Globus pallidus (tissue), 1 donor: Measurements from ENCODE around the gene FAM3C.
"Not testable (repeated sequence)": the region's sequence is repeated elsewhere in the genome, so short reads cannot be mapped to it uniquely, and the experiment has no call there.

Experiments used
- DNase-seq: peaks from one replicate; pipeline ENCODE4 v3.0.0-alpha.2; 2015; ENCODE audit warnings: low spot score

FAM3C gene

GRCh38 chr7:121395961-121396757, at the start of gene FAM3C:
Gene FAM3C (minus strand): TSS chr7:121396308. CDS start chr7:121382969, 13,339 bp downstream.
- DNase-seq, result peak; percentile 91

GRCh38 chr7:121442845-121443244, 46.7 kb upstream of the FAM3C start:
- no peak for DNase-seq

GRCh38 chr7:121440857-121441503, 44.9 kb upstream of the FAM3C start:
- no peak for DNase-seq

- peak; percentile 18 for DNase-seq
Observed at GRCh38 chr7:121438043-121438955, 42.2 kb upstream of the FAM3C start.

GRCh38 chr7:121437470-121437869, 41.4 kb upstream of the FAM3C start:
- no peak for DNase-seq

- no peak for DNase-seq
Observed at GRCh38 chr7:121436688-121437087, 40.6 kb upstream of the FAM3C start.

GRCh38 chr7:121436136-121436535, 40.0 kb upstream of the FAM3C start:
- DNase-seq, result no peak

- no peak for DNase-seq
Observed at GRCh38 chr7:121433775-121434174, 37.7 kb upstream of the FAM3C start.

GRCh38 chr7:121432486-121432885, 36.4 kb upstream of the FAM3C start:
- DNase-seq, result not testable (repeated sequence)

- no peak for DNase-seq
Observed at GRCh38 chr7:121431996-121432395, 35.9 kb upstream of the FAM3C start.

- no peak for DNase-seq
Observed at GRCh38 chr7:121431389-121431995, 35.4 kb upstream of the FAM3C start.

- DNase-seq, result no peak
Observed at GRCh38 chr7:121430558-121430957, 34.5 kb upstream of the FAM3C start.

GRCh38 chr7:121429798-121430197, 33.7 kb upstream of the FAM3C start:
- DNase-seq, result no peak

- DNase-seq, result no peak
Observed at GRCh38 chr7:121428855-121429489, 32.9 kb upstream of the FAM3C start.

- DNase-seq, result not testable (repeated sequence)
Observed at GRCh38 chr7:121421743-121422142, 25.6 kb upstream of the FAM3C start.

GRCh38 chr7:121420976-121421375, 24.9 kb upstream of the FAM3C start:
- DNase-seq, result no peak

- no peak for DNase-seq
Observed at GRCh38 chr7:121419201-121420148, 23.4 kb upstream of the FAM3C start.

GRCh38 chr7:121416533-121416932, 20.4 kb upstream of the FAM3C start:
- DNase-seq, result no peak

GRCh38 chr7:121414436-121414835, 18.3 kb upstream of the FAM3C start:
- no peak for DNase-seq

- DNase-seq, result no peak
Observed at GRCh38 chr7:121411597-121411979, 15.5 kb upstream of the FAM3C start.
